HepG2 (cell line): Measurements from ENCODE around the gene NUP85. TPM values are rescaled to one million over a fixed set of nuclear protein-coding genes. Genes with fewer than 3 reads are reported as not detected.

Experiments used
- ADNP ChIP-seq: sonication (generic); formaldehyde crosslinking; IDR thresholded peaks from 2 replicates; pipeline ENCODE4 v1.4.0; 2020; ENCODE audit warnings: missing genetic modification reagents
- CBX1 ChIP-seq: IDR thresholded peaks from one replicate; pipeline ENCODE4 v1.6.1; 2016; ENCODE audit warnings: antibody characterized with exemption, low read depth
- ESRRA ChIP-seq: sonication (generic); formaldehyde crosslinking; IDR thresholded peaks from 2 replicates; pipeline ENCODE4 v1.5.1; 2020; ENCODE audit warnings: mild to moderate bottlenecking, low read depth, missing genetic modification reagents
- GPN1 ChIP-seq: sonication (generic); formaldehyde crosslinking; IDR thresholded peaks from 2 replicates; pipeline ENCODE4 v1.5.1; 2020; ENCODE audit warnings: missing genetic modification reagents, borderline replicate concordance
- HOXA7 ChIP-seq: sonication (generic); formaldehyde crosslinking; IDR thresholded peaks from 2 replicates; pipeline ENCODE4 v1.8.1; 2022; ENCODE audit warnings: mild to moderate bottlenecking, missing genetic modification reagents, moderate library complexity
- IKZF1 ChIP-seq: fragments of 450-650 bp; IDR thresholded peaks from 2 replicates; pipeline ENCODE4 v1.7.1; 2016
- KAT8 ChIP-seq: IDR thresholded peaks from 2 replicates; pipeline ENCODE4 v1.6.1; 2016; ENCODE audit warnings: missing genetic modification reagents, missing compliant biosample characterization
- KDM3A ChIP-seq: IDR thresholded peaks from 2 replicates; pipeline ENCODE4 v1.6.1; 2018; ENCODE audit warnings: low read depth, missing compliant biosample characterization
- MED13 ChIP-seq: sonication (generic); formaldehyde crosslinking; IDR thresholded peaks from 2 replicates; pipeline ENCODE4 v1.5.0; 2020; ENCODE audit warnings: missing genetic modification reagents
- MTF1 ChIP-seq: sonication (generic); formaldehyde crosslinking; IDR thresholded peaks from 2 replicates; pipeline ENCODE4 v1.5.0; 2020; ENCODE audit warnings: missing genetic modification reagents
- REL ChIP-seq: sonication (generic); formaldehyde crosslinking; conservative IDR thresholded peaks from 2 replicates; pipeline ENCODE4 v1.8.0; 2022; ENCODE audit warnings: mild to moderate bottlenecking, missing genetic modification reagents, moderate library complexity
- TBX3 ChIP-seq: fragments of 450-650 bp; IDR thresholded peaks from 2 replicates; pipeline ENCODE4 v1.6.1; 2017; ENCODE audit warnings: antibody characterized with exemption, mild to moderate bottlenecking, inconsistent platforms, borderline replicate concordance
- WIZ ChIP-seq: sonication (generic); formaldehyde crosslinking; IDR thresholded peaks from 2 replicates; pipeline ENCODE4 v1.5.1; 2020; ENCODE audit warnings: mild to moderate bottlenecking, missing genetic modification reagents
- ZNF232 ChIP-seq: sonication (generic); formaldehyde crosslinking; IDR thresholded peaks from 2 replicates; pipeline ENCODE4 v1.4.0; 2020; ENCODE audit warnings: missing genetic modification reagents, borderline replicate concordance
- ZNF30 ChIP-seq: sonication (generic); formaldehyde crosslinking; IDR thresholded peaks from 2 replicates; pipeline ENCODE4 v1.5.0; 2020; ENCODE audit warnings: mild to moderate bottlenecking, missing genetic modification reagents
- ZNF552 ChIP-seq: sonication (generic); formaldehyde crosslinking; IDR thresholded peaks from 2 replicates; pipeline ENCODE4 v1.9.0; 2022; ENCODE audit warnings: missing genetic modification reagents, mild to moderate bottlenecking, borderline replicate concordance
- polyA plus RNA-seq, 8 experiments: library from polyadenylated mRNA; depleted of rRNA in 3 of 8; stranded (reverse) in 7 of 8; unstranded in 1 of 8; fragments of >200 nt; fragmentation: Illumina TruSeq in 4 of 8; extraction: Trizol in 4 of 8; gene quantifications; 2 replicates each; pipeline versions ENCODE4 v1.2.1 to v1.2.3, GENCODE V29; 2011 to 2016; ENCODE audit warnings: low read depth in 4 of 8, missing spikeins in 1 of 8, mixed read lengths in 1 of 8; ENCODE audit not compliant: insufficient read depth in 1 of 8
- total RNA-seq, 5 experiments: library from RNA; depleted of rRNA; stranded (reverse); fragments of >200 nt; fragmentation: Illumina TruSeq; extraction: Trizol; gene quantifications; 2 replicates each; pipeline ENCODE4 v1.2.3, GENCODE V29; 2016; ENCODE audit warnings: low read depth in 1 of 5
- TF ChIP-seq, protein P1 (sequence below): sonication (generic); formaldehyde crosslinking; IDR thresholded peaks from 2 replicates; pipeline ENCODE4 v1.5.0; 2020; ENCODE audit warnings: missing genetic modification reagents, mild to moderate bottlenecking, borderline replicate concordance
- TF ChIP-seq, protein P2 (sequence below): IDR thresholded peaks from 2 replicates; pipeline ENCODE4 v1.6.1; 2016
- TF ChIP-seq, protein P3 (sequence below): sonication (generic); formaldehyde crosslinking; conservative IDR thresholded peaks from 2 replicates; pipeline ENCODE4 v1.4.0; 2020; ENCODE audit warnings: missing genetic modification reagents
- TF ChIP-seq, protein P4 (sequence below): sonication (generic); formaldehyde crosslinking; IDR thresholded peaks from 2 replicates; pipeline ENCODE4 v1.4.0; 2020; ENCODE audit warnings: low read depth, mild to moderate bottlenecking, missing genetic modification reagents
- TF ChIP-seq, protein P5 (sequence below): sonication (generic); formaldehyde crosslinking; IDR thresholded peaks from 2 replicates; pipeline ENCODE4 v1.9.0; 2022; ENCODE audit warnings: low read depth, missing genetic modification reagents
- TF ChIP-seq, protein P6 (sequence below): sonication (generic); formaldehyde crosslinking; IDR thresholded peaks from 2 replicates; pipeline ENCODE4 v1.4.0; 2020; ENCODE audit warnings: missing genetic modification reagents, borderline replicate concordance

The NUP85 gene
- total and polyA plus RNA-seq, 2 of the 13 experiments (the other 11 are each of a cell fraction or from before 2014, with no cell fraction given), result 89.1 to 124 TPM

DNA sequence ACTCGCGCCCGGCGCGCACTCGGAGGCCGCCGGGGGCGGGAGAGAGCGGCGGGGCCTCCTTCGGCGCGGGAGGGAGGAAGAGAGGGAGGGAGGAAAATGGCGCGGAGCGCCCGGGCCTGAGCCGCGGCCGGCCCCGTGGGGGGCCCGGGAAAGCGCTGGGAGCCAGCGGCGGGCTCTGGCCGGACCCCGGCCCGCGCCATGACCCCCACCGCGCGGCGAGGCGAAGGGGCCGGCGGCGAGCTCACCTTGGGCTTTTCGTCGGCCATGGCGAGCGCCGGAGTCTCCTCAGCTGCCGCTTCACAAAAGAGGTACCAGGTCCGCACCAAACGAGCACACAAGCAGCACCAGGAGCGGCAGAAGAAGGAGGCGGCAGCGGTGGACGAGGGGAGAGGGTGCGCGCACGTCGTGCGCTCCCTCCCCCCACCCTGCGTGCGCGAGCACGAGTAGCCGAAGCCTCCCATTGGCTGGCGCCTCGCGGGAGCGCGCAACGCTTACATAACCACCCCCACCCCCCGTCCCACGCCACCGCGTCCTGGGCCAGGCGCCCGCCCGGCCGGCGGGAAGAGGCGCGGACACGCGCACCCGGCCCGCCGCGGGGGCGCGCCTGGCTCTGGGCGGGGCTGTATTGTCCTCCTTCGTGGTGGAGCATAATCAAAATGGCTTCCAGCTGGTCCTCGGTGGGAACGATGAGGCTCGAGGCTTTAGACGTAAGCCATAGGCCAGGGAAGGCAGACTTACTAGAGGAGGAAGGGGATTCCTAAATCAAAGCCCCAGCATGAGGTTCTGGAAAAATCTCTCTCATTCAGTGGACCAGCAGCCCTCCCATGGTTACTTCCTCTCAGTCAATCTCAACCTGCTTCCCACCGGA, 22.7 kb upstream of the NUP85 start, which contains the start of gene SUMO2 (continued):
- TF ChIP-seq GPN1 (CRISPR knock-in tag) (peak; percentile 46; the same call in 1 of the 2 replicates), WIZ (CRISPR knock-in tag) (no peak), ZNF232 (no peak), ESRRA (CRISPR knock-in tag) (no peak; the same call in 1 of the 2 replicates), ZNF30 (CRISPR knock-in tag) (no peak), KAT8 (CRISPR knock-in tag) (peak; percentile 79), IKZF1 (no peak), MED13 (0 out of 2 replicates have a peak, but pooled peaks have one; percentile 23), MTF1 (CRISPR knock-in tag) (no peak), ADNP (CRISPR knock-in tag) (no peak), REL (CRISPR knock-in tag) (peak; percentile 13; the same call in 1 of the 2 replicates), CBX1 (no peak), ZNF552 (CRISPR knock-in tag) (0 out of 2 replicates have a peak, but pooled peaks have one; percentile 13), KDM3A (CRISPR knock-in tag) (peak; percentile 21), HOXA7 (CRISPR knock-in tag) (no peak), TBX3 (no peak)
- TF ChIP-seq, protein P1, sequence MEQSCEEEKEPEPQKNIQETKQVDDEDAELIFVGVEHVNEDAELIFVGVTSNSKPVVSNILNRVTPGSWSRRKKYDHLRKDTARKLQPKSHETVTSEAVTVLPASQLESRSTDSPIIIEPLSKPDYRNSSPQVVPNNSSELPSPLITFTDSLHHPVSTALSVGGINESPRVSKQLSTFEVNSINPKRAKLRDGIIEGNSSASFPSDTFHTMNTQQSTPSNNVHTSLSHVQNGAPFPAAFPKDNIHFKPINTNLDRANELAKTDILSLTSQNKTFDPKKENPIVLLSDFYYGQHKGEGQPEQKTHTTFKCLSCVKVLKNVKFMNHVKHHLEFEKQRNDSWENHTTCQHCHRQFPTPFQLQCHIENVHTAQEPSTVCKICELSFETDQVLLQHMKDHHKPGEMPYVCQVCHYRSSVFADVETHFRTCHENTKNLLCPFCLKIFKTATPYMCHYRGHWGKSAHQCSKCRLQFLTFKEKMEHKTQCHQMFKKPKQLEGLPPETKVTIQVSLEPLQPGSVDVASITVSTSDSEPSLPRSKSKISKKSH (CRISPR knock-in tag), result 0 out of 2 replicates have a peak, but pooled peaks have one; percentile 73
- TF ChIP-seq, protein P2, sequence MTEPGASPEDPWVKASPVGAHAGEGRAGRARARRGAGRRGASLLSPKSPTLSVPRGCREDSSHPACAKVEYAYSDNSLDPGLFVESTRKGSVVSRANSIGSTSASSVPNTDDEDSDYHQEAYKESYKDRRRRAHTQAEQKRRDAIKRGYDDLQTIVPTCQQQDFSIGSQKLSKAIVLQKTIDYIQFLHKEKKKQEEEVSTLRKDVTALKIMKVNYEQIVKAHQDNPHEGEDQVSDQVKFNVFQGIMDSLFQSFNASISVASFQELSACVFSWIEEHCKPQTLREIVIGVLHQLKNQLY (CRISPR knock-in tag), result no peak
- TF ChIP-seq, protein P3, sequence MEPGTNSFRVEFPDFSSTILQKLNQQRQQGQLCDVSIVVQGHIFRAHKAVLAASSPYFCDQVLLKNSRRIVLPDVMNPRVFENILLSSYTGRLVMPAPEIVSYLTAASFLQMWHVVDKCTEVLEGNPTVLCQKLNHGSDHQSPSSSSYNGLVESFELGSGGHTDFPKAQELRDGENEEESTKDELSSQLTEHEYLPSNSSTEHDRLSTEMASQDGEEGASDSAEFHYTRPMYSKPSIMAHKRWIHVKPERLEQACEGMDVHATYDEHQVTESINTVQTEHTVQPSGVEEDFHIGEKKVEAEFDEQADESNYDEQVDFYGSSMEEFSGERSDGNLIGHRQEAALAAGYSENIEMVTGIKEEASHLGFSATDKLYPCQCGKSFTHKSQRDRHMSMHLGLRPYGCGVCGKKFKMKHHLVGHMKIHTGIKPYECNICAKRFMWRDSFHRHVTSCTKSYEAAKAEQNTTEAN (CRISPR knock-in tag), result no peak; the same call in 1 of the 2 replicates
- TF ChIP-seq, protein P4, sequence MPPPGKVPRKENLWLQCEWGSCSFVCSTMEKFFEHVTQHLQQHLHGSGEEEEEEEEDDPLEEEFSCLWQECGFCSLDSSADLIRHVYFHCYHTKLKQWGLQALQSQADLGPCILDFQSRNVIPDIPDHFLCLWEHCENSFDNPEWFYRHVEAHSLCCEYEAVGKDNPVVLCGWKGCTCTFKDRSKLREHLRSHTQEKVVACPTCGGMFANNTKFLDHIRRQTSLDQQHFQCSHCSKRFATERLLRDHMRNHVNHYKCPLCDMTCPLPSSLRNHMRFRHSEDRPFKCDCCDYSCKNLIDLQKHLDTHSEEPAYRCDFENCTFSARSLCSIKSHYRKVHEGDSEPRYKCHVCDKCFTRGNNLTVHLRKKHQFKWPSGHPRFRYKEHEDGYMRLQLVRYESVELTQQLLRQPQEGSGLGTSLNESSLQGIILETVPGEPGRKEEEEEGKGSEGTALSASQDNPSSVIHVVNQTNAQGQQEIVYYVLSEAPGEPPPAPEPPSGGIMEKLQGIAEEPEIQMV, result no peak; the same call in 1 of the 2 replicates
- TF ChIP-seq, protein P5, sequence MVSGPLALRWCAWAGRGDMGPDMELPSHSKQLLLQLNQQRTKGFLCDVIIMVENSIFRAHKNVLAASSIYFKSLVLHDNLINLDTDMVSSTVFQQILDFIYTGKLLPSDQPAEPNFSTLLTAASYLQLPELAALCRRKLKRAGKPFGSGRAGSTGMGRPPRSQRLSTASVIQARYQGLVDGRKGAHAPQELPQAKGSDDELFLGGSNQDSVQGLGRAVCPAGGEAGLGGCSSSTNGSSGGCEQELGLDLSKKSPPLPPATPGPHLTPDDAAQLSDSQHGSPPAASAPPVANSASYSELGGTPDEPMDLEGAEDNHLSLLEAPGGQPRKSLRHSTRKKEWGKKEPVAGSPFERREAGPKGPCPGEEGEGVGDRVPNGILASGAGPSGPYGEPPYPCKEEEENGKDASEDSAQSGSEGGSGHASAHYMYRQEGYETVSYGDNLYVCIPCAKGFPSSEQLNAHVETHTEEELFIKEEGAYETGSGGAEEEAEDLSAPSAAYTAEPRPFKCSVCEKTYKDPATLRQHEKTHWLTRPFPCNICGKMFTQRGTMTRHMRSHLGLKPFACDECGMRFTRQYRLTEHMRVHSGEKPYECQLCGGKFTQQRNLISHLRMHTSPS, result no peak
- TF ChIP-seq, protein P6, sequence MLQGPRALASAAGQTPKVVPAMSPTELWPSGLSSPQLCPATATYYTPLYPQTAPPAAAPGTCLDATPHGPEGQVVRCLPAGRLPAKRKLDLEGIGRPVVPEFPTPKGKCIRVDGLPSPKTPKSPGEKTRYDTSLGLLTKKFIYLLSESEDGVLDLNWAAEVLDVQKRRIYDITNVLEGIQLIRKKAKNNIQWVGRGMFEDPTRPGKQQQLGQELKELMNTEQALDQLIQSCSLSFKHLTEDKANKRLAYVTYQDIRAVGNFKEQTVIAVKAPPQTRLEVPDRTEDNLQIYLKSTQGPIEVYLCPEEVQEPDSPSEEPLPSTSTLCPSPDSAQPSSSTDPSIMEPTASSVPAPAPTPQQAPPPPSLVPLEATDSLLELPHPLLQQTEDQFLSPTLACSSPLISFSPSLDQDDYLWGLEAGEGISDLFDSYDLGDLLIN (CRISPR knock-in tag), result peak; percentile 46; the same call in 1 of the 2 replicates
